DOHH2 (cell line): ENCODE measurements around the gene PNMA1.

Source experiments
- EZH2phosphoT487 ChIP-seq: fragments of 200-600 bp; sonication (generic); IDR thresholded peaks from 2 replicates; pipeline ENCODE4 v1.6.1; 2017; ENCODE audit warnings: borderline replicate concordance, mild to moderate bottlenecking, antibody characterized with exemption, low read length, moderate library complexity, mixed read lengths
- TF ChIP-seq, protein P1 (sequence below): fragments of 200-600 bp; sonication (generic); IDR thresholded peaks from one replicate; pipeline ENCODE4 v1.5.1; 2014; ENCODE audit warnings: antibody characterized with exemption, mild to moderate bottlenecking, low read depth, low read length; ENCODE audit not compliant: poor library complexity, severe bottlenecking

DNA sequence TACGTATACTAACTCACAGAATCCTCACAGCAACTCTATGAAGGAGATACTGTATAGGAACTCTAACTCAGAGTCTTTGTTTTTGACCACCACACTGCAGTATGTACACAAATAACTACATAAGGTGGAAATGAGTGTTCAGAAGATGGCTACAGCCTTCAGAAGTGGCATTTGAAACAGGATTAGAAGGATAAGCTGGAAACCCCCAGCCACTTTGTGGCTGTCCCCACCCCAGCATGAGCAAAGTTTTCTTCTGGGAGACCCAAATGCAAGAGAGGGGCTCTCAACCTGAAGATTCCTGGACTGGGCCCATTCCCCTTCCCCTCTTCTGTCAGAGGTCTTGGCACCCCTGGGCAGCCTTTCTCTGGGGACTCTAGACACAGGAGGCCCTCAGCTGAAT, 43.2 kb upstream of the PNMA1 start:
- TF ChIP-seq, protein P1, sequence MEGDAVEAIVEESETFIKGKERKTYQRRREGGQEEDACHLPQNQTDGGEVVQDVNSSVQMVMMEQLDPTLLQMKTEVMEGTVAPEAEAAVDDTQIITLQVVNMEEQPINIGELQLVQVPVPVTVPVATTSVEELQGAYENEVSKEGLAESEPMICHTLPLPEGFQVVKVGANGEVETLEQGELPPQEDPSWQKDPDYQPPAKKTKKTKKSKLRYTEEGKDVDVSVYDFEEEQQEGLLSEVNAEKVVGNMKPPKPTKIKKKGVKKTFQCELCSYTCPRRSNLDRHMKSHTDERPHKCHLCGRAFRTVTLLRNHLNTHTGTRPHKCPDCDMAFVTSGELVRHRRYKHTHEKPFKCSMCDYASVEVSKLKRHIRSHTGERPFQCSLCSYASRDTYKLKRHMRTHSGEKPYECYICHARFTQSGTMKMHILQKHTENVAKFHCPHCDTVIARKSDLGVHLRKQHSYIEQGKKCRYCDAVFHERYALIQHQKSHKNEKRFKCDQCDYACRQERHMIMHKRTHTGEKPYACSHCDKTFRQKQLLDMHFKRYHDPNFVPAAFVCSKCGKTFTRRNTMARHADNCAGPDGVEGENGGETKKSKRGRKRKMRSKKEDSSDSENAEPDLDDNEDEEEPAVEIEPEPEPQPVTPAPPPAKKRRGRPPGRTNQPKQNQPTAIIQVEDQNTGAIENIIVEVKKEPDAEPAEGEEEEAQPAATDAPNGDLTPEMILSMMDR = no peak
- no peak for TF ChIP-seq EZH2phosphoT487
